Panc1 (cell line): Measurements from ENCODE around the gene PCSK5. TPM values are rescaled to one million over a fixed set of nuclear protein-coding genes. Genes with fewer than 3 reads are reported as not detected.

Experiments
- ATAC-seq: fragments of 200-7000 bp; cut with Tn5 transposase; 2 replicates; pipeline ENCODE4 v1.9.1; 2020; ENCODE audit warnings: mild to moderate bottlenecking, moderate library complexity
- BruUV-seq: library from RNA; stranded (reverse); fragments of 400-500 nt; replicated peaks from 2 replicates; lab custom pipeline; 2021; lab: Mats Ljungman, UMichigan
- CTCF ChIA-PET: fragments of 300-600 bp; sonication (Branson Sonifier 250); formaldehyde crosslinking; loops from one replicate; lab custom pipeline; 2022; ENCODE audit warnings: antibody characterized with exemption; lab: Charles Lee
- POLR2A ChIA-PET: fragments of 300-600 bp; sonication (Branson Sonifier 250); formaldehyde crosslinking; loops from one replicate; lab custom pipeline; 2022; ENCODE audit warnings: antibody characterized with exemption; lab: Charles Lee
- DNase-seq: peaks from one replicate; pipeline ENCODE4 v3.0.0-alpha.2; 2010; ENCODE audit warnings: low read depth, low spot score
- H3K27ac ChIP-seq: 2 replicates; pipeline ENCODE4 v1.5.1; 2011; ENCODE audit warnings: mild to moderate bottlenecking, low read length, inconsistent platforms
- H3K27me3 ChIP-seq: fragments of 200-500 bp; sonication (Bioruptor generic); 2 replicates; pipeline ENCODE4 v1.6.0; 2014; ENCODE audit warnings: low read length, inconsistent platforms; ENCODE audit not compliant: control insufficient read depth, insufficient read depth
- H3K36me3 ChIP-seq: fragments of 200-500 bp; sonication (Bioruptor generic); 2 replicates; pipeline ENCODE4 v1.5.1; 2014; ENCODE audit warnings: inconsistent platforms, mild to moderate bottlenecking, low read length, moderate library complexity; ENCODE audit not compliant: control insufficient read depth, insufficient read depth
- H3K4me1 ChIP-seq: 2 replicates; pipeline ENCODE4 v1.5.1; 2011; ENCODE audit warnings: inconsistent platforms, mild to moderate bottlenecking, low read length, moderate library complexity; ENCODE audit not compliant: control insufficient read depth, insufficient read depth
- H3K4me3 ChIP-seq, 2 experiments: 2 replicates each; pipeline ENCODE4 v1.5.1; 2011 to 2012; ENCODE audit warnings: low read depth in 2 of 2, low read length in 2 of 2, mild to moderate bottlenecking in 2 of 2, inconsistent platforms in 1 of 2, moderate library complexity in 1 of 2
- H3K9me3 ChIP-seq: fragments of 200-500 bp; sonication (Bioruptor generic); 2 replicates; pipeline ENCODE4 v1.5.1; 2014; ENCODE audit warnings: low read depth, mild to moderate bottlenecking, inconsistent platforms, low read length, moderate library complexity; ENCODE audit not compliant: control insufficient read depth, insufficient read depth
- POLR2AphosphoS5 ChIP-seq: IDR thresholded peaks from 2 replicates; pipeline ENCODE4 v1.6.1; 2012; ENCODE audit warnings: mild to moderate bottlenecking, low read depth, low read length, moderate library complexity
- SIN3A ChIP-seq: IDR thresholded peaks from 2 replicates; pipeline ENCODE4 v1.6.1; 2012; ENCODE audit warnings: low read depth, mild to moderate bottlenecking, low read length, moderate library complexity, borderline replicate concordance; ENCODE audit not compliant: insufficient read depth
- TCF7L2 ChIP-seq: IDR thresholded peaks from 2 replicates; pipeline ENCODE4 v1.6.1; 2011; ENCODE audit warnings: mild to moderate bottlenecking, low read depth, low read length, inconsistent platforms
- in situ Hi-C: cut with HindIII; loops from 2 replicates; pipeline ENCODE4 v1.10.0; 2016; ENCODE audit warnings: low sequenced_read_pairs, low pct_unique_long_range_greater_than_20kb
- intact Hi-C: fragments of 100-400 bp; cut with micrococcal nuclease; formaldehyde crosslinking; loops from one replicate; pipeline ENCODE4 v1.10.0; 2022; ENCODE audit not compliant: unreplicated experiment
- total RNA-seq: library from RNA; stranded (reverse); gene quantifications from one replicate; pipeline ENCODE4 v1.2.1, GENCODE V29; 2021; ENCODE audit not compliant: unreplicated experiment
- TF ChIP-seq, protein P1 (sequence below): fragments of 450-650 bp; IDR thresholded peaks from 2 replicates; pipeline ENCODE4 v1.5.1; 2017; ENCODE audit warnings: mild to moderate bottlenecking
- TF ChIP-seq, protein P2 (sequence below), 2 experiments: IDR thresholded peaks; 2 replicates each; pipeline ENCODE4 v1.6.1; 2011 to 2012; ENCODE audit warnings: low read depth in 2 of 2, control low read depth in 1 of 2, low read length in 1 of 2, mild to moderate bottlenecking in 1 of 2, moderate library complexity in 1 of 2; ENCODE audit not compliant: insufficient read depth in 1 of 2

The PCSK5 gene
- total RNA-seq, 1 experiment from 2014 or later: 0.21 TPM

DNA sequence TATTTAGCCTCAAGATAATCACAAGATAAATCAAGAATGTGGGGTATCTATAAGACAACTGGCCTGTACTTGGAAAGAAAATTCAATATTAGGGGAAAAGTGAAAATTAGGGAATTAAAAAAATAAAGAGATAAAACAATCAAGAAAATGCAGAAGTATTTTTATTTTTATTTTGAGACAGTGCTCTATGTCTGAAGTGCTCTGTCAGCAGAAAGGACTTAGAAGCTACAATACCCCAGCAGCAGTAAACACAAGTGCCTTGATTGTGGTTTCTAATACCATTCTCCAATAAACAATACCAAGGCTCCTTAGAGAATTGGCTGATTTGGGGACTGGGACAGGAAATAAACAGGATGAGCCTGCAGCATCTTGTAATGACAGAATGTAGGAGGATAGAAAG, 358.8 kb downstream of the PCSK5 start:
- no TSS peak for BruUV-seq
- no peaks in the 10 kb centered on the region for H3K27me3 ChIP-seq
- TF ChIP-seq TCF7L2 (no peak), SIN3A (no peak), POLR2AphosphoS5 (no peak)
- TF ChIP-seq, protein P1, sequence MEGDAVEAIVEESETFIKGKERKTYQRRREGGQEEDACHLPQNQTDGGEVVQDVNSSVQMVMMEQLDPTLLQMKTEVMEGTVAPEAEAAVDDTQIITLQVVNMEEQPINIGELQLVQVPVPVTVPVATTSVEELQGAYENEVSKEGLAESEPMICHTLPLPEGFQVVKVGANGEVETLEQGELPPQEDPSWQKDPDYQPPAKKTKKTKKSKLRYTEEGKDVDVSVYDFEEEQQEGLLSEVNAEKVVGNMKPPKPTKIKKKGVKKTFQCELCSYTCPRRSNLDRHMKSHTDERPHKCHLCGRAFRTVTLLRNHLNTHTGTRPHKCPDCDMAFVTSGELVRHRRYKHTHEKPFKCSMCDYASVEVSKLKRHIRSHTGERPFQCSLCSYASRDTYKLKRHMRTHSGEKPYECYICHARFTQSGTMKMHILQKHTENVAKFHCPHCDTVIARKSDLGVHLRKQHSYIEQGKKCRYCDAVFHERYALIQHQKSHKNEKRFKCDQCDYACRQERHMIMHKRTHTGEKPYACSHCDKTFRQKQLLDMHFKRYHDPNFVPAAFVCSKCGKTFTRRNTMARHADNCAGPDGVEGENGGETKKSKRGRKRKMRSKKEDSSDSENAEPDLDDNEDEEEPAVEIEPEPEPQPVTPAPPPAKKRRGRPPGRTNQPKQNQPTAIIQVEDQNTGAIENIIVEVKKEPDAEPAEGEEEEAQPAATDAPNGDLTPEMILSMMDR: no peak
- TF ChIP-seq, protein P2, sequence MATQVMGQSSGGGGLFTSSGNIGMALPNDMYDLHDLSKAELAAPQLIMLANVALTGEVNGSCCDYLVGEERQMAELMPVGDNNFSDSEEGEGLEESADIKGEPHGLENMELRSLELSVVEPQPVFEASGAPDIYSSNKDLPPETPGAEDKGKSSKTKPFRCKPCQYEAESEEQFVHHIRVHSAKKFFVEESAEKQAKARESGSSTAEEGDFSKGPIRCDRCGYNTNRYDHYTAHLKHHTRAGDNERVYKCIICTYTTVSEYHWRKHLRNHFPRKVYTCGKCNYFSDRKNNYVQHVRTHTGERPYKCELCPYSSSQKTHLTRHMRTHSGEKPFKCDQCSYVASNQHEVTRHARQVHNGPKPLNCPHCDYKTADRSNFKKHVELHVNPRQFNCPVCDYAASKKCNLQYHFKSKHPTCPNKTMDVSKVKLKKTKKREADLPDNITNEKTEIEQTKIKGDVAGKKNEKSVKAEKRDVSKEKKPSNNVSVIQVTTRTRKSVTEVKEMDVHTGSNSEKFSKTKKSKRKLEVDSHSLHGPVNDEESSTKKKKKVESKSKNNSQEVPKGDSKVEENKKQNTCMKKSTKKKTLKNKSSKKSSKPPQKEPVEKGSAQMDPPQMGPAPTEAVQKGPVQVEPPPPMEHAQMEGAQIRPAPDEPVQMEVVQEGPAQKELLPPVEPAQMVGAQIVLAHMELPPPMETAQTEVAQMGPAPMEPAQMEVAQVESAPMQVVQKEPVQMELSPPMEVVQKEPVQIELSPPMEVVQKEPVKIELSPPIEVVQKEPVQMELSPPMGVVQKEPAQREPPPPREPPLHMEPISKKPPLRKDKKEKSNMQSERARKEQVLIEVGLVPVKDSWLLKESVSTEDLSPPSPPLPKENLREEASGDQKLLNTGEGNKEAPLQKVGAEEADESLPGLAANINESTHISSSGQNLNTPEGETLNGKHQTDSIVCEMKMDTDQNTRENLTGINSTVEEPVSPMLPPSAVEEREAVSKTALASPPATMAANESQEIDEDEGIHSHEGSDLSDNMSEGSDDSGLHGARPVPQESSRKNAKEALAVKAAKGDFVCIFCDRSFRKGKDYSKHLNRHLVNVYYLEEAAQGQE (IDR thresholded peaks at IDR 0.05; ENCODE audit: insufficient read depth in 1 of 2, low read depth in 2 of 2, low read length in 1 of 2): no peak
- H3K36me3 ChIP-seq: no peaks in the 10 kb centered on the region
- H3K27ac ChIP-seq: no peak overlapping the region
- CTCF ChIA-PET: no interaction called here
- no peaks in the 10 kb centered on the region for H3K9me3 ChIP-seq
- no peak for DNase-seq
- no peaks in the 10 kb centered on the region for H3K4me1 ChIP-seq
- H3K4me3 ChIP-seq: no peak overlapping the region
- ATAC-seq: no peak
- POLR2A ChIA-PET: no interaction called here
- in situ Hi-C loops (no loop called here), intact Hi-C loops (no loop called here)

GRCh38 chr9:76255781-76256455, 365.4 kb downstream of the PCSK5 start:
- DNase-seq: no peak
- POLR2A ChIA-PET: no interaction called here
- no peaks in the 10 kb centered on the region for H3K36me3 ChIP-seq
- no peak overlapping the region for H3K4me3 ChIP-seq
- no peaks in the 10 kb centered on the region for H3K9me3 ChIP-seq
- H3K27ac ChIP-seq: no peak overlapping the region
- ATAC-seq: no peak
- no peaks in the 10 kb centered on the region for H3K27me3 ChIP-seq
- H3K4me1 ChIP-seq: no peaks in the 10 kb centered on the region
- intact Hi-C loops: no loop called here
- in situ Hi-C loops: no loop called here
- no TSS peak for BruUV-seq
- TF ChIP-seq TCF7L2 (no peak), POLR2AphosphoS5 (no peak), SIN3A (no peak)
- TF ChIP-seq, protein P2 (IDR thresholded peaks at IDR 0.05; ENCODE audit: insufficient read depth in 1 of 2, low read depth in 2 of 2, low read length in 1 of 2): no peak
- TF ChIP-seq, protein P1: no peak
- CTCF ChIA-PET: no interaction called here
